AG04450 (cell line): ENCODE measurements around the gene TACC3. TPM values are rescaled to one million over a fixed set of nuclear protein-coding genes. Genes with fewer than 3 reads are reported as not detected.

ENCODE experiments used
- CTCF ChIA-PET: fragments of 300-600, 350-600 bp; formaldehyde crosslinking; extraction: SDS; loops from one replicate; lab custom pipeline; 2022; ENCODE audit warnings: antibody characterized with exemption, inconsistent platforms; lab: Charles Lee
- POLR2A ChIA-PET: fragments of 350-600 bp; formaldehyde crosslinking; extraction: SDS; loops from one replicate; lab custom pipeline; 2021; ENCODE audit warnings: antibody characterized with exemption, inconsistent platforms; lab: Yijun Ruan, JAX
- DNase-seq: peaks from one replicate; pipeline ENCODE4 v3.0.0-alpha.2; 2011; ENCODE audit warnings: low read depth, low spot score
- H3K27ac ChIP-seq: one replicate; pipeline ENCODE4 v1.5.1; 2012; ENCODE audit warnings: low read depth, low read length, control low read depth
- H3K27me3 ChIP-seq: one replicate; pipeline ENCODE4 v1.6.0; 2012; ENCODE audit warnings: low read length; ENCODE audit not compliant: control insufficient read depth, insufficient read depth
- H3K4me3 ChIP-seq: 2 replicates; pipeline ENCODE4 v1.5.1; 2011; ENCODE audit warnings: mild to moderate bottlenecking, low read depth, low read length, control low read depth
- H3K9me3 ChIP-seq: 2 replicates; pipeline ENCODE4 v1.5.1; 2012; ENCODE audit warnings: low read length; ENCODE audit not compliant: control insufficient read depth, insufficient read depth
- CTCF ChIP-seq: IDR thresholded peaks from 2 replicates; pipeline ENCODE4 v1.5.1; 2011; ENCODE audit warnings: low read depth, low read length, control low read depth, inconsistent platforms
- polyA plus RNA-seq: library from polyadenylated mRNA; depleted of rRNA; stranded (reverse); fragments of >200 nt; gene quantifications from 2 replicates; pipeline ENCODE4 v1.2.3, GENCODE V29; 2011

TACC3 gene
- polyA plus RNA-seq, 1 experiment: 8.5 TPM

- Histone ChIP-seq H3K9me3 (no peaks in the 10 kb centered on the region; the same call in 1 of the 2 replicates), H3K4me3 (no peak overlapping the region), H3K27me3 (no peaks in the 10 kb centered on the region), H3K27ac (no peak overlapping the region)
- DNase-seq: no peak
- TF ChIP-seq CTCF: no peak
- ChIA-PET CTCF (no interaction called here), POLR2A (no interaction called here)
These were observed 35.8 kb downstream of the TACC3 start for GRCh38 chr4:1756893-1757779.

GRCh38 chr4:1757836-1758235 is 36.5 kb downstream of the TACC3 start:
- CTCF ChIA-PET: interaction anchor here (2.0 kb wide), 1 partner anchor 10 kb away, joined by 5 read pairs; no protein-coding TSS in a partner anchor
- H3K27me3 ChIP-seq: no peaks in the 10 kb centered on the region
- POLR2A ChIA-PET: no interaction called here
- no peak overlapping the region for H3K4me3 ChIP-seq
- no peaks in the 10 kb centered on the region; the same call in 1 of the 2 replicates for H3K9me3 ChIP-seq
- no peak for DNase-seq
- TF ChIP-seq CTCF: no peak
- no peak overlapping the region for H3K27ac ChIP-seq

- ChIA-PET POLR2A (no interaction called here), CTCF (interaction anchor here (2.0 kb wide), 1 partner anchor 9 kb away, joined by 5 read pairs; no protein-coding TSS in a partner anchor)
- Histone ChIP-seq H3K4me3 (no peak overlapping the region), H3K27ac (no peak overlapping the region), H3K27me3 (no peaks in the 10 kb centered on the region), H3K9me3 (no peaks in the 10 kb centered on the region; the same call in 1 of the 2 replicates)
- no peak for TF ChIP-seq CTCF
- no peak for DNase-seq
These were observed 37.2 kb downstream of the TACC3 start for GRCh38 chr4:1758306-1759121.

- H3K9me3 ChIP-seq: no peaks in the 10 kb centered on the region; the same call in 1 of the 2 replicates
- no peak for DNase-seq
- no peak overlapping the region for H3K27ac ChIP-seq
- TF ChIP-seq CTCF: no peak
- POLR2A ChIA-PET: interaction anchor here (0.6 kb wide), 1 partner anchor 966 kb away, joined by 9 read pairs; no protein-coding TSS in a partner anchor
- no peak overlapping the region for H3K4me3 ChIP-seq
- H3K27me3 ChIP-seq: no peaks in the 10 kb centered on the region
- CTCF ChIA-PET: interaction anchor here (2.0 kb wide), 1 partner anchor 9 kb away, joined by 5 read pairs; no protein-coding TSS in a partner anchor
These were observed 38.0 kb downstream of the TACC3 start for GRCh38 chr4:1759170-1759817.
